ENCODE data around the gene PLIN4. TPM values are rescaled to one million over a fixed set of nuclear protein-coding genes. Genes with fewer than 3 reads are reported as not detected.
"Not testable (repeated sequence)": the region's sequence is repeated elsewhere in the genome, so short reads cannot be mapped to it uniquely, and the experiment has no call there.

PLIN4 gene
- total and polyA plus RNA-seq, 3 experiments from 2014 or later = 0.04 to 0.15 TPM; not detected in 1

DNA sequence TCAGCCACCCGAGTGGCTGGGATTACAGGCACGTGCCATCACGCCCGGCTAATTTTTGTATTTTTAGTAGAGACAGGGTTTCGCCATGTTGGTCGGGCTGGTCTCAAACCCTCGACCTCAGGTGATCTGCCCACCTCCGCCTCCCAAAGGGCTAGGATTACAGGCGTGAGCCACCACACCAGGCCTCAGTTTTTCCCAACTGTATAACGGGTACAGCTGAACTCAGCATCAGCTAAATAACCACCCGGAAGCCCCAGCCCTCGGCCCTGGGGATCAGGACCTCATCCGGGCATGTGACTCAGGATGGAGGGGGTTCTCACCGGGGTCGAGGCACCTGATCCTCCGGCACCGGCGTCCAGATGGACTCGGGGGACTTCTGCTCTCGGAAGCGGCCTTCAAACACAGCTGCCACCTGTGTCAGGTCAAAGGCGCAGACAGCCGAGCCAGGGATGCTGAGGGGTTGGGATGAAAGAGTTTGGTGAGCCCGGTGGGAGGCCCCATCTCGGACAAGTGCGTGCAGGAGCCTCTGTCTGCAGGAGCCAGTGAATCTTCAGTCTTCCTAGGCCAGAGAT lies 32.3 kb upstream of the PLIN4 start:
- no peaks in the 10 kb centered on the region for H3K36me3 Mint-ChIP-seq
- no peak overlapping the region for H3K27ac ChIP-seq (ENCODE audit: low read depth, low read length)
- H3K4me1 ChIP-seq (ENCODE audit: insufficient read depth, low read length) = no peaks in the 10 kb centered on the region
- no peaks in the 10 kb centered on the region for H3K4me1 Mint-ChIP-seq
- no peak overlapping the region for H3K27ac Mint-ChIP-seq
- no peaks in the 10 kb centered on the region for H3K9me3 ChIP-seq (ENCODE audit: low read length)
- peaks cover 5 to 23% of the 10 kb centered on the region in 2 donors for H3K27me3 Mint-ChIP-seq
- ChIA-PET POLR2A (no interaction called here), CTCF (no interaction called here)
- no peak overlapping the region for H3K4me3 Mint-ChIP-seq
- no peaks in the 10 kb centered on the region for H3K27me3 ChIP-seq (ENCODE audit: insufficient read depth, low read length, poor library complexity, severe bottlenecking)
- H3K4me3 ChIP-seq (ENCODE audit: low read length) = no peak overlapping the region
- H3K9me3 Mint-ChIP-seq = peaks cover 0 to 1% (median 0%) of the 10 kb centered on the region in 5 donors
- DNase-seq = no peak
- no peaks in the 10 kb centered on the region for H3K36me3 ChIP-seq (ENCODE audit: insufficient read depth, low read length)

- H3K27me3 Mint-ChIP-seq = peaks cover 5 to 24% of the 10 kb centered on the region in 2 donors
- H3K4me3 Mint-ChIP-seq = no peak overlapping the region
- ChIA-PET CTCF (no interaction called here), POLR2A (no interaction called here)
- H3K4me1 Mint-ChIP-seq = no peaks in the 10 kb centered on the region
- no peak for DNase-seq
- no peaks in the 10 kb centered on the region for H3K36me3 ChIP-seq (ENCODE audit: insufficient read depth, low read length)
- no peaks in the 10 kb centered on the region for H3K27me3 ChIP-seq (ENCODE audit: insufficient read depth, low read length, poor library complexity, severe bottlenecking)
- H3K4me1 ChIP-seq (ENCODE audit: insufficient read depth, low read length) = no peaks in the 10 kb centered on the region
- H3K36me3 Mint-ChIP-seq = no peaks in the 10 kb centered on the region
- H3K27ac ChIP-seq (ENCODE audit: low read depth, low read length) = no peak overlapping the region
- H3K27ac Mint-ChIP-seq = peak overlapping the region in 1 of 8 donors; percentile 43
- H3K4me3 ChIP-seq (ENCODE audit: low read length) = no peak overlapping the region
- no peaks in the 10 kb centered on the region for H3K9me3 ChIP-seq (ENCODE audit: low read length)
- peaks cover 0 to 1% (median 0%) of the 10 kb centered on the region in 5 donors for H3K9me3 Mint-ChIP-seq
Observed at GRCh38 chr19:4550018-4550417, 31.7 kb upstream of the PLIN4 start.

- Histone ChIP-seq H3K4me1 (ENCODE audit: insufficient read depth, low read length) (no peaks in the 10 kb centered on the region), H3K9me3 (ENCODE audit: low read length) (no peaks in the 10 kb centered on the region), H3K27ac (ENCODE audit: low read depth, low read length) (no peak overlapping the region), H3K36me3 (ENCODE audit: insufficient read depth, low read length) (no peaks in the 10 kb centered on the region), H3K4me3 (ENCODE audit: low read length) (no peak overlapping the region), H3K27me3 (ENCODE audit: insufficient read depth, low read length, poor library complexity, severe bottlenecking) (no peaks in the 10 kb centered on the region)
- Mint-ChIP-seq H3K27ac (no peak overlapping the region), H3K4me3 (no peak overlapping the region), H3K36me3 (no peaks in the 10 kb centered on the region), H3K9me3 (peaks cover 0 to 1% (median 0%) of the 10 kb centered on the region in 5 donors), H3K4me1 (no peaks in the 10 kb centered on the region), H3K27me3 (peaks cover 5 to 21% of the 10 kb centered on the region in 2 donors)
- CTCF ChIA-PET = no interaction called here
- POLR2A ChIA-PET = no interaction called here
- DNase-seq = no peak
Observed at GRCh38 chr19:4548238-4548584, 29.9 kb upstream of the PLIN4 start.

DNA sequence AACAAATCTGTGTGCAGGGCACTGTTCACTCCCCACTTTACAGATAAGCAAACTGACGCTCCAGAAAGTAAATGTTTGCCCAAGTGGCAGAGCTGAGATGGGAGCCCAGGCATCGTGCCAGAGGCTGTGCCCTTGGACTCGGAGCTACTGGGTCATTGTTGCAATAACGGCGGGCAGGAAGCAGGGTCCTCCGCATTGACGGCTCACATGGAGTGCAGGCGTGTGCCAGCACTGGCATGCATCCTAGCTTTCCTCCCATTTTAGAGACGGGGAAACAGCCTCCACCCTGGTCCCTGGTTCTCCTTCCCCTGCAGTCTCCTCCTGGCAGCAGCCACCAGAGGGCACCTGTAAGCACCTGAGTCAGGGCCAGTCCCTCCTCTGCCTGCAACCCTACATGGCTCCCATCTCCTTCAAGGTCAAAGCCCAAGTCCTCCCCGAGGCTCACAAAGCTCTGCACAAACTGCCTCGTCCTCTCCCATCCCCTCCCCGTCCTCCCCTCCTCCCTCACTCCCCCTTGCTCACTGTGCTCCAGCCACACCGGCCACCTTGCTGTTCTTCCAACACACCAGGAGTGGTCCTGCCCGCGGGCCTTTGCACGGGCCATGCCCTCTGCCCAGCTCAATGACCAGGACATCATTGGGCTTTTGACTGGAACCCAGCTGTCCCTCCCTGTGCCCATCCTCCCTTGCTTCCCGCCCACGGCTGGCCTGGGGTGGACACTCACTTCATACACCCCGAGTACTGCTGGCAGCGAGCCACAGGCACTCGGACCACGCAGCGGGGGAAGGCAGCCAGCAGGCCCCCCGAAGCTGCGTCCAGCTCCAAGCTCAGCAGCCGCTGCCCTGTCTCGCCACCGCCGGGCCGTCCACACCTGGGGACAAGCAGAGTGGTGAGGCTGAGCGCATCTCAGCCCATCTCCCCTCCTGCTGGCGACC lies 29.3 kb upstream of the PLIN4 start:
- ChIA-PET POLR2A (no interaction called here), CTCF (no interaction called here)
- Mint-ChIP-seq H3K9me3 (peaks cover 0 to 1% (median 0%) of the 10 kb centered on the region in 5 donors), H3K27ac (no peak overlapping the region), H3K36me3 (no peaks in the 10 kb centered on the region), H3K27me3 (peaks cover 0 to 15% of the 10 kb centered on the region in 2 donors), H3K4me1 (no peaks in the 10 kb centered on the region), H3K4me3 (no peak overlapping the region)
- Histone ChIP-seq H3K4me1 (ENCODE audit: insufficient read depth, low read length) (no peaks in the 10 kb centered on the region), H3K27me3 (ENCODE audit: insufficient read depth, low read length, poor library complexity, severe bottlenecking) (no peaks in the 10 kb centered on the region), H3K27ac (ENCODE audit: low read depth, low read length) (no peak overlapping the region), H3K9me3 (ENCODE audit: low read length) (no peaks in the 10 kb centered on the region), H3K36me3 (ENCODE audit: insufficient read depth, low read length) (no peaks in the 10 kb centered on the region), H3K4me3 (ENCODE audit: low read length) (no peak overlapping the region)
- DNase-seq = no peak

DNA sequence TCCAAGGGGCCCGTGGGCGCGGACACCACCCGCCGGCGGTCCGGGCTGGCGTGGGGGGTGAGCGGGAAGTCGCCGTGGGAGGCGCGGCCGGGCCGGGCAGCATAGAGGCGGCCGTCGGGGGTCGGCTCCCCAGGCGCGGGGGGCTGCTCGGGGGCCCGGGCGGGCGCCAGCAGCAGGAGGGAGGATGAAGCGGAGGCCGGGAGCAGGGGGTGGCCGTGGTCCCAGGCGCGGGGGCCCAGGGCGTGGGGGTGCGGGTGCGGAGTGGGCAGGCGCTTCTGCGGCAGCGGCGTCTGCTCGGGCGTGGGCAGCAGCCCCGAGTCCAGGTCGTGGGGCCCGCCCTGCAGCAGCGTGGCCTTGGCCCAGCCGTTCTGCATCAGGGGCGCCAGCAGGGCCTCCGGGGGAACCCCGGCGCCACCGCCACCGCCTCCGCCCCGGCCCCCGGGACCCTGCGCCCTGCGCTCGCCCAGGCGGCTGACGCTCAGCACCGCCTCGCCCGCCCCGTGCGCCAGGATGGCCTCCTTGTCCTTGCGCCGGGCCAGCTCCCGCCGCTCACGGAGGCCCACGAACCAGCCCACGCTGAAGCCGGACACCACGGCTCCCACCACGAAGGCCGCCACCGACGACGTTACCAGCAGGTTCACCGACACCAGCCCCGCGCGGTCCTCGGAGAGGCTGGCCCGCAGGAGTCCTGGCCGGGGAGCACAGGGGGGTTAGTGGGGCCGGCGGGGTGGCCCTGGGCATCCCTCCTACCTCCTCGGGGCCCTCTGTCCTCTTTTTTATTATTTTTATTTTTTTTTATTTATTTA lies 25.8 kb upstream of the PLIN4 start:
- no peak overlapping the region for H3K27ac ChIP-seq (ENCODE audit: low read depth, low read length)
- CTCF ChIA-PET = no interaction called here
- peaks cover 7 to 18% of the 10 kb centered on the region in 2 donors for H3K27me3 Mint-ChIP-seq
- H3K36me3 Mint-ChIP-seq = no peaks in the 10 kb centered on the region
- peaks cover 0 to 4% (median 0%) of the 10 kb centered on the region in 5 donors for H3K9me3 Mint-ChIP-seq
- H3K36me3 ChIP-seq (ENCODE audit: insufficient read depth, low read length) = no peaks in the 10 kb centered on the region
- no peaks in the 10 kb centered on the region for H3K27me3 ChIP-seq (ENCODE audit: insufficient read depth, low read length, poor library complexity, severe bottlenecking)
- H3K4me3 ChIP-seq (ENCODE audit: low read length) = no peak overlapping the region
- H3K4me1 Mint-ChIP-seq = peaks cover 0 to 5% (median 0%) of the 10 kb centered on the region in 3 donors
- POLR2A ChIA-PET = no interaction called here
- no peaks in the 10 kb centered on the region for H3K9me3 ChIP-seq (ENCODE audit: low read length)
- H3K4me1 ChIP-seq (ENCODE audit: insufficient read depth, low read length) = no peaks in the 10 kb centered on the region
- no peak overlapping the region for H3K27ac Mint-ChIP-seq
- no peak for DNase-seq
- no peak overlapping the region for H3K4me3 Mint-ChIP-seq

- ChIA-PET POLR2A (no interaction called here), CTCF (no interaction called here)
- H3K4me3 ChIP-seq (ENCODE audit: low read length) = no peak overlapping the region
- Mint-ChIP-seq H3K27me3 (peaks cover 7 to 22% of the 10 kb centered on the region in 2 donors), H3K9me3 (peaks cover 0 to 4% (median 0%) of the 10 kb centered on the region in 5 donors), H3K27ac (no peak overlapping the region), H3K4me3 (no peak overlapping the region), H3K36me3 (no peaks in the 10 kb centered on the region), H3K4me1 (peaks cover 0 to 5% (median 0%) of the 10 kb centered on the region in 3 donors)
- H3K27ac ChIP-seq (ENCODE audit: low read depth, low read length) = no peak overlapping the region
- H3K36me3 ChIP-seq (ENCODE audit: insufficient read depth, low read length) = no peaks in the 10 kb centered on the region
- DNase-seq = no peak
- H3K27me3 ChIP-seq (ENCODE audit: insufficient read depth, low read length, poor library complexity, severe bottlenecking) = no peaks in the 10 kb centered on the region
- H3K9me3 ChIP-seq (ENCODE audit: low read length) = no peaks in the 10 kb centered on the region
- no peaks in the 10 kb centered on the region for H3K4me1 ChIP-seq (ENCODE audit: insufficient read depth, low read length)
Observed at GRCh38 chr19:4542896-4543841, 24.9 kb upstream of the PLIN4 start.

DNA sequence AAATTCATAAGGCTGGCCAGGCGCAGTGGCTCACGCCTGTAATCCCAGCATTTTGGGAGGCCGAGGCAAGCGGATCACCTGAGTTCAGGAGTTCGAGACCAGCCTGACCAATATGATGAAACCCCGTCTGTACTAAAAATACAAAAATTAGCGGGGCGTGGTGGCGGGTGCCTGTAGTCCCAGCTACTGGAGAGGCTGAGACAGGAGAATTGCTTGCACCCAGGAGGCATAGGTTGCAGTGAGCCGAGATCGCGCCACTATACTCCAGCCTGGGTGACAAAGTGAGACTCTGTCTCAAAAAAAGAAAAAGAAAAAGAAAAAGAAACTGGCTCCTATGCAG lies 23.5 kb upstream of the PLIN4 start:
- H3K4me3 ChIP-seq (ENCODE audit: low read length); H3K36me3 Mint-ChIP-seq; H3K4me1 Mint-ChIP-seq; H3K4me1 ChIP-seq (ENCODE audit: insufficient read depth, low read length); H3K27ac ChIP-seq (ENCODE audit: low read depth, low read length); H3K36me3 ChIP-seq (ENCODE audit: insufficient read depth, low read length); H3K27ac Mint-ChIP-seq; POLR2A ChIA-PET; H3K27me3 ChIP-seq (ENCODE audit: insufficient read depth, low read length, poor library complexity, severe bottlenecking); DNase-seq; H3K9me3 Mint-ChIP-seq; H3K4me3 Mint-ChIP-seq; H3K9me3 ChIP-seq (ENCODE audit: low read length): not testable (repeated sequence)
- CTCF ChIA-PET = interaction anchor here (0.7 kb wide), 1 partner anchor 95 kb away, joined by 3 read pairs; no protein-coding TSS in a partner anchor
- peaks cover 7 to 30% of the 10 kb centered on the region in 2 donors for H3K27me3 Mint-ChIP-seq

Data from CD8-positive, alpha-beta memory T cell (primary cell).